HCT116 (cell line): Measurements from ENCODE around the gene TSHZ1.

Experiments
- ATF3 ChIP-seq: IDR thresholded peaks from 2 replicates; pipeline ENCODE4 v1.6.1; 2012
- CTCF ChIP-seq, 3 experiments: fragments of 200-600 bp in 1 of 3; sonication (generic) in 1 of 3; IDR thresholded peaks in 2 of 3; conservative IDR thresholded peaks in 1 of 3; 2 replicates each; pipeline ENCODE4 v1.5.1; 2012 to 2017; ENCODE audit warnings: low read depth in 2 of 3, low read length in 2 of 3, antibody characterized with exemption in 1 of 3, borderline replicate concordance in 1 of 3, control low read depth in 1 of 3, mild to moderate bottlenecking in 1 of 3, mixed read lengths in 1 of 3, mixed run types in 1 of 3, moderate library complexity in 1 of 3; ENCODE audit not compliant: insufficient read depth in 1 of 3
- EGR1 ChIP-seq: IDR thresholded peaks from 2 replicates; pipeline ENCODE4 v1.6.1; 2012; ENCODE audit warnings: low read depth
- EZH2 ChIP-seq: fragments of 200-600 bp; sonication (generic); IDR thresholded peaks from 2 replicates; pipeline ENCODE4 v1.6.1; 2017; ENCODE audit warnings: antibody characterized with exemption, mixed run types
- EZH2phosphoT487 ChIP-seq: fragments of 200-600 bp; IDR thresholded peaks from 2 replicates; pipeline ENCODE4 v1.6.1; 2018; ENCODE audit warnings: antibody characterized with exemption, borderline replicate concordance
- POLR2A ChIP-seq: IDR thresholded peaks from 2 replicates; pipeline ENCODE4 v1.7.0; 2011; ENCODE audit warnings: borderline replicate concordance; ENCODE audit not compliant: insufficient read depth, insufficient read length; ENCODE audit errors: extremely low read depth
- POLR2AphosphoS5 ChIP-seq: IDR thresholded peaks from 2 replicates; pipeline ENCODE4 v1.6.1; 2011; ENCODE audit warnings: mild to moderate bottlenecking, low read depth, low read length, moderate library complexity
- REST ChIP-seq: IDR thresholded peaks from 2 replicates; pipeline ENCODE4 v1.6.1; 2012; ENCODE audit warnings: low read depth
- TCF7L2 ChIP-seq: IDR thresholded peaks from 2 replicates; pipeline ENCODE4 v1.7.0; 2011; ENCODE audit warnings: borderline replicate concordance, inconsistent platforms; ENCODE audit not compliant: insufficient read depth, insufficient read length; ENCODE audit errors: extremely low read depth

GRCh38 chr18:75297731-75298130, 87.1 kb downstream of the TSHZ1 start:
- TF ChIP-seq POLR2A (no peak), CTCF (IDR thresholded peaks at IDR 0.05 in 2 of 3, conservative IDR thresholded peaks at IDR 0.05 in 1 of 3; ENCODE audit: borderline replicate concordance in 1 of 3, insufficient read depth in 1 of 3, low read depth in 2 of 3, low read length in 2 of 3) (no peak), REST (no peak), EGR1 (no peak), ATF3 (no peak), POLR2AphosphoS5 (no peak), EZH2phosphoT487 (no peak), EZH2 (no peak), TCF7L2 (no peak)
